ENCODE measurements around the gene SLC22A31.
A peak's percentile ranks its signal among the peaks of the same experiment; 100 is the strongest.

DNA sequence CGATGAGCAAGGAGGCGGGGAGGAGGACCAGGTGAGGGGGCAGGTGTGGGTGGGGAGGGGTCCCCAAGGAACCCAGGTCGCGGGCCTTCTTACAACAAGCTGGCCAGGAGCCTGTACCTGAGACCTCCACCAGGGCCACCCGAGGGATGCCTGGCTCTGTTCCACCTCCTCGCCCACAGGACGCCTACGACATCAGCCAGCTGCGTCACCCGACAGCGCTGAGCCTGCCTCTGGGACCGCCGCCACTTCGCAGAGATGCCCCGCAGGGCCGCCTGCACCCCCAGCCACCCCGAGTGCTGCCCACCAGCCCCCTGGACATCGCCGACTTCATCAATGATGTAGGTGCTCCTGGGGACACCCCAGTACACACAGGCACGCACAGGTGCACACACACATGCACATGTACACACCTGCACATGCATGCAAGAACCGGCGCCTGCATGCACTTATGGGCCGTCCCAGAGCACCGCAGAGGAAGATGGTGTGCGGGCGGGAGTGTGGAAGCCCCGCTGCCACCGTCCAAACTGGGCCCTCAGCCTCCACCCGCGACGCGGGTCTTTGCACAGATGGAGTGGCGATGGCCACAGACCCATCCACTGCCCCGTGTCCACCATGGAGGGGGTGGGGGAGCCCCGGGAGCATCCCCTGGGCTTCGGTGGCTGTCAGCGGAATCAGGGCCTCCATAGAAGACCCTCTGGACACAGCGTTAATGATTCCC is 6.6 kb downstream of the SLC22A31 start:
- TF ChIP-seq, protein P1, sequence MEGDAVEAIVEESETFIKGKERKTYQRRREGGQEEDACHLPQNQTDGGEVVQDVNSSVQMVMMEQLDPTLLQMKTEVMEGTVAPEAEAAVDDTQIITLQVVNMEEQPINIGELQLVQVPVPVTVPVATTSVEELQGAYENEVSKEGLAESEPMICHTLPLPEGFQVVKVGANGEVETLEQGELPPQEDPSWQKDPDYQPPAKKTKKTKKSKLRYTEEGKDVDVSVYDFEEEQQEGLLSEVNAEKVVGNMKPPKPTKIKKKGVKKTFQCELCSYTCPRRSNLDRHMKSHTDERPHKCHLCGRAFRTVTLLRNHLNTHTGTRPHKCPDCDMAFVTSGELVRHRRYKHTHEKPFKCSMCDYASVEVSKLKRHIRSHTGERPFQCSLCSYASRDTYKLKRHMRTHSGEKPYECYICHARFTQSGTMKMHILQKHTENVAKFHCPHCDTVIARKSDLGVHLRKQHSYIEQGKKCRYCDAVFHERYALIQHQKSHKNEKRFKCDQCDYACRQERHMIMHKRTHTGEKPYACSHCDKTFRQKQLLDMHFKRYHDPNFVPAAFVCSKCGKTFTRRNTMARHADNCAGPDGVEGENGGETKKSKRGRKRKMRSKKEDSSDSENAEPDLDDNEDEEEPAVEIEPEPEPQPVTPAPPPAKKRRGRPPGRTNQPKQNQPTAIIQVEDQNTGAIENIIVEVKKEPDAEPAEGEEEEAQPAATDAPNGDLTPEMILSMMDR (IDR thresholded peaks at IDR 0.05), result peak in 1 of 6 experiments; percentile 11
- TF ChIP-seq POLR2A (IDR thresholded peaks at IDR 0.05), result peak in 1 of 4 donors; percentile 12
- TF ChIP-seq POLR2AphosphoS5 (IDR thresholded peaks at IDR 0.05), result no peak
